NT2/D1 (cell line): ENCODE results near the gene YAP1.

Source experiments
- SUZ12 ChIP-seq: IDR thresholded peaks from 2 replicates; pipeline ENCODE4 v1.6.1; 2011; ENCODE audit not compliant: insufficient read length, insufficient read depth; ENCODE audit errors: extremely low read depth
- YY1 ChIP-seq: IDR thresholded peaks from 2 replicates; pipeline ENCODE4 v1.6.1; 2011; ENCODE audit not compliant: insufficient read length, insufficient read depth
- ZNF274 ChIP-seq: IDR thresholded peaks from 2 replicates; pipeline ENCODE4 v1.6.1; 2011; ENCODE audit warnings: mild to moderate bottlenecking, low read depth, low read length

GRCh38 chr11:102214623-102215022 lies 104.4 kb downstream of the YAP1 start:
- TF ChIP-seq ZNF274 (no peak), YY1 (no peak), SUZ12 (no peak)
